Natural killer cell (primary cell): ENCODE data around the gene ATF6. TPM values are rescaled to one million over a fixed set of nuclear protein-coding genes. Genes with fewer than 3 reads are reported as not detected.

Experiments used
- ATAC-seq, 3 donors: fragments of 150-1000 bp in 2 of 3; fragments of 200-7000 bp in 1 of 3; cut with Tn5 transposase; 1 replicate in 1 of 3; 2 replicates in 2 of 3; pipeline ENCODE4 v1.10.0; 2021; ENCODE audit warnings: mild to moderate bottlenecking in 2 of 3, moderate library complexity in 2 of 3
- DNase-seq, 2 donors: peaks; one replicate each; pipeline versions ENCODE4 v3.0.0 to v3.0.0-alpha.2; 2013 to 2021; ENCODE audit warnings: mixed read lengths in 1 of 2
- H3K27ac ChIP-seq: one replicate; pipeline ENCODE4 v1.5.1; 2013; ENCODE audit warnings: mild to moderate bottlenecking, low read length
- H3K27me3 ChIP-seq: one replicate; pipeline ENCODE4 v1.6.1; 2013; ENCODE audit warnings: low read length; ENCODE audit not compliant: control insufficient read depth, insufficient read depth
- H3K36me3 ChIP-seq: one replicate; pipeline ENCODE4 v1.6.1; 2013; ENCODE audit warnings: low read length; ENCODE audit not compliant: control insufficient read depth, insufficient read depth
- H3K4me1 ChIP-seq: one replicate; pipeline ENCODE4 v1.6.1; 2013; ENCODE audit warnings: low read length; ENCODE audit not compliant: control insufficient read depth, insufficient read depth
- H3K4me3 ChIP-seq: one replicate; pipeline ENCODE4 v1.5.1; 2013; ENCODE audit warnings: low read length
- H3K9me3 ChIP-seq: one replicate; pipeline ENCODE4 v1.6.1; 2013; ENCODE audit warnings: low read length; ENCODE audit not compliant: control insufficient read depth, insufficient read depth
- H3K27ac Mint-ChIP-seq, 2 donors: one replicate each; pipeline ENCODE4 v1.8.0; 2022; ENCODE audit warnings: mild to moderate bottlenecking in 2 of 2, mixed read lengths in 2 of 2, moderate library complexity in 1 of 2
- H3K27me3 Mint-ChIP-seq, 2 donors: one replicate each; pipeline ENCODE4 v1.8.0; 2022; ENCODE audit warnings: low read depth in 2 of 2, mixed read lengths in 2 of 2
- H3K36me3 Mint-ChIP-seq: one replicate; pipeline ENCODE4 v1.8.0; 2022; ENCODE audit warnings: mixed read lengths
- H3K4me1 Mint-ChIP-seq, 2 donors: one replicate each; pipeline ENCODE4 v1.8.0; 2022; ENCODE audit warnings: mixed read lengths in 2 of 2
- H3K4me3 Mint-ChIP-seq: one replicate; pipeline ENCODE4 v1.8.0; 2022; ENCODE audit warnings: mild to moderate bottlenecking, moderate library complexity, mixed read lengths
- H3K9me3 Mint-ChIP-seq, 2 donors: one replicate each; pipeline ENCODE4 v1.8.0; 2022; ENCODE audit warnings: mixed read lengths in 2 of 2
- WGBS: methylation state at CpG from one replicate; pipeline ENCODE4 v1.1.7; 2013; ENCODE audit warnings: missing lambda C conversion rate; ENCODE audit not compliant: insufficient coverage; 5-methylcytosine and 5-hydroxymethylcytosine counted together
- intact Hi-C: fragments of 100-400 bp; cut with micrococcal nuclease; formaldehyde crosslinking; loops from one replicate; pipeline ENCODE4 v1.14.2; 2022
- total RNA-seq, 4 donors: library from RNA; stranded (reverse); fragments of 120-200 nt in 1 of 4; gene quantifications; one replicate each; pipeline versions ENCODE4 v1.2.3 to v1.2.4, GENCODE V29; 2013 to 2022
- TF ChIP-seq, protein P1 (sequence below): fragments of 200-600 bp; IDR thresholded peaks from one replicate; pipeline ENCODE4 v1.8.0; 2022; ENCODE audit warnings: antibody characterized with exemption

Gene ATF6
- total RNA-seq, 3 donors from 2014 or later (not counting 1 experiment from before 2014, with no cell fraction given) = 16.8 to 25.0 (median 21.8) TPM

GRCh38 chr1:161970633-161971032, 204.5 kb downstream of the ATF6 start:
- intact Hi-C loops = no loop called here
- 59% methylated on average over 3 of the region's 3 CpGs for WGBS

GRCh38 chr1:161972828-161973227, 206.7 kb downstream of the ATF6 start:
- no peaks in the 10 kb centered on the region for H3K27me3 ChIP-seq
- H3K9me3 Mint-ChIP-seq = no peaks in the 10 kb centered on the region
- no peak overlapping the region for H3K27ac Mint-ChIP-seq
- 94% methylated on average over 9 of the region's 9 CpGs for WGBS
- H3K36me3 Mint-ChIP-seq = no peaks in the 10 kb centered on the region
- no peaks in the 10 kb centered on the region for H3K4me1 Mint-ChIP-seq
- ATAC-seq = no peak
- no peaks in the 10 kb centered on the region for H3K4me1 ChIP-seq
- no peaks in the 10 kb centered on the region for H3K36me3 ChIP-seq
- H3K27ac ChIP-seq = no peak overlapping the region
- TF ChIP-seq, protein P1, sequence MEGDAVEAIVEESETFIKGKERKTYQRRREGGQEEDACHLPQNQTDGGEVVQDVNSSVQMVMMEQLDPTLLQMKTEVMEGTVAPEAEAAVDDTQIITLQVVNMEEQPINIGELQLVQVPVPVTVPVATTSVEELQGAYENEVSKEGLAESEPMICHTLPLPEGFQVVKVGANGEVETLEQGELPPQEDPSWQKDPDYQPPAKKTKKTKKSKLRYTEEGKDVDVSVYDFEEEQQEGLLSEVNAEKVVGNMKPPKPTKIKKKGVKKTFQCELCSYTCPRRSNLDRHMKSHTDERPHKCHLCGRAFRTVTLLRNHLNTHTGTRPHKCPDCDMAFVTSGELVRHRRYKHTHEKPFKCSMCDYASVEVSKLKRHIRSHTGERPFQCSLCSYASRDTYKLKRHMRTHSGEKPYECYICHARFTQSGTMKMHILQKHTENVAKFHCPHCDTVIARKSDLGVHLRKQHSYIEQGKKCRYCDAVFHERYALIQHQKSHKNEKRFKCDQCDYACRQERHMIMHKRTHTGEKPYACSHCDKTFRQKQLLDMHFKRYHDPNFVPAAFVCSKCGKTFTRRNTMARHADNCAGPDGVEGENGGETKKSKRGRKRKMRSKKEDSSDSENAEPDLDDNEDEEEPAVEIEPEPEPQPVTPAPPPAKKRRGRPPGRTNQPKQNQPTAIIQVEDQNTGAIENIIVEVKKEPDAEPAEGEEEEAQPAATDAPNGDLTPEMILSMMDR = no peak
- intact Hi-C loops = no loop called here
- no peaks in the 10 kb centered on the region for H3K9me3 ChIP-seq
- no peak overlapping the region for H3K4me3 Mint-ChIP-seq
- H3K27me3 Mint-ChIP-seq = no peaks in the 10 kb centered on the region
- DNase-seq = no peak
- H3K4me3 ChIP-seq = no peak overlapping the region

More at GRCh38 chr1:161970633-161971032, 204.5 kb downstream of the ATF6 start:
- H3K4me1 Mint-ChIP-seq = no peaks in the 10 kb centered on the region
- no peaks in the 10 kb centered on the region for H3K36me3 Mint-ChIP-seq
- no peaks in the 10 kb centered on the region for H3K27me3 ChIP-seq
- no peaks in the 10 kb centered on the region for H3K27me3 Mint-ChIP-seq
- H3K4me3 ChIP-seq = no peak overlapping the region
- TF ChIP-seq, protein P1 = no peak
- H3K4me3 Mint-ChIP-seq = no peak overlapping the region
- H3K9me3 ChIP-seq = no peaks in the 10 kb centered on the region
- no peaks in the 10 kb centered on the region for H3K9me3 Mint-ChIP-seq
- no peak overlapping the region for H3K27ac Mint-ChIP-seq
- H3K4me1 ChIP-seq = no peaks in the 10 kb centered on the region
- H3K27ac ChIP-seq = no peak overlapping the region
- ATAC-seq = no peak
- DNase-seq = no peak
- H3K36me3 ChIP-seq = peaks cover 2% of the 10 kb centered on the region

- DNase-seq (no peak), ATAC-seq (no peak)
- H3K27ac Mint-ChIP-seq = no peak overlapping the region
- no peak overlapping the region for H3K27ac ChIP-seq
- 87% methylated on average over 9 of the region's 9 CpGs for WGBS
- H3K4me1 ChIP-seq = no peaks in the 10 kb centered on the region
- H3K27me3 ChIP-seq = no peaks in the 10 kb centered on the region
- no peaks in the 10 kb centered on the region for H3K9me3 ChIP-seq
- no peaks in the 10 kb centered on the region for H3K27me3 Mint-ChIP-seq
- TF ChIP-seq, protein P1 = no peak
- H3K4me3 Mint-ChIP-seq = no peak overlapping the region
- intact Hi-C loops = no loop called here
- H3K36me3 ChIP-seq = no peaks in the 10 kb centered on the region
- no peaks in the 10 kb centered on the region for H3K4me1 Mint-ChIP-seq
- H3K9me3 Mint-ChIP-seq = no peaks in the 10 kb centered on the region
- no peaks in the 10 kb centered on the region for H3K36me3 Mint-ChIP-seq
- no peak overlapping the region for H3K4me3 ChIP-seq
Measured at GRCh38 chr1:161973924-161974845, 208.1 kb downstream of the ATF6 start.
